Measurements from ENCODE around the gene OTOP2. TPM values are rescaled to one million over a fixed set of nuclear protein-coding genes. Genes with fewer than 3 reads are reported as not detected.

OTOP2 gene
- total and polyA plus RNA-seq, 10 of the 15 experiments (the other 5 are each of a cell fraction or from before 2014, with no cell fraction given): not detected

GRCh38 chr17:74925242-74925641 lies 1.2 kb downstream of the OTOP2 start (continued):
- TF ChIP-seq E2F8 (IDR thresholded peaks at IDR 0.05; ENCODE audit: low read depth, partially characterized antibody): no peak

GRCh38 chr17:74928786-74929185 lies 4.7 kb downstream of the OTOP2 start:
- in situ Hi-C loops (cut with MboI): no loop called here
- H3K27me3 ChIP-seq (replicated peaks in 1 of 2; ENCODE audit: control insufficient read depth in 2 of 2, insufficient read depth in 2 of 2, low read length in 1 of 2): peaks cover 10 to 15% of the 10 kb centered on the region in 2 experiments

More at GRCh38 chr17:74928786-74929185, 4.7 kb downstream of the OTOP2 start:
- Histone ChIP-seq H3K4me1 (ENCODE audit: control insufficient read depth, insufficient read depth, low read length) (no peaks in the 10 kb centered on the region), H3K9ac (ENCODE audit: control insufficient read depth, insufficient read depth, low read length) (no peak overlapping the region), H3K9me3 (replicated peaks; ENCODE audit: control insufficient read depth, insufficient read depth, low read length) (no peaks in the 10 kb centered on the region), H2AFZ (ENCODE audit: control insufficient read depth, low read depth, low read length) (no peak overlapping the region), H3K4me2 (ENCODE audit: control insufficient read depth, insufficient read depth) (no peak overlapping the region), H4K20me1 (ENCODE audit: control insufficient read depth, insufficient read depth) (no peaks in the 10 kb centered on the region), H3K79me2 (ENCODE audit: control insufficient read depth, insufficient read depth, low read length) (no peaks in the 10 kb centered on the region), H3K4me3 (no peak overlapping the region), H3K36me3 (ENCODE audit: control insufficient read depth in 2 of 2, insufficient read depth in 2 of 2, low read length in 1 of 2) (no peaks in the 10 kb centered on the region), H3K27ac (ENCODE audit: control insufficient read depth, insufficient read depth) (no peak overlapping the region)
- TF ChIP-seq USF1 (IDR thresholded peaks at IDR 0.05; ENCODE audit: borderline replicate concordance, extremely low read length, insufficient read depth, low read depth, low read length) (no peak), TCF3 (IDR thresholded peaks at IDR 0.05; ENCODE audit: borderline replicate concordance, insufficient read depth, low read depth, low read length) (no peak)
- DNase-seq (ENCODE audit: low read depth, low spot score) (no peak), ATAC-seq (no peak), FAIRE-seq (no peak)
- ChIA-PET RAD21 (ENCODE audit: unreplicated experiment) (interaction anchor here (1.1 to 2.2 kb wide), 2 partner anchors 9 to 32 kb away, joined by 3 to 6 read pairs; no protein-coding TSS in a partner anchor), SMC1A (ENCODE audit: uncharacterized antibody, unreplicated experiment) (interaction anchor here (6.8 kb wide), 1 partner anchor 31 kb away, joined by 73 read pairs; no protein-coding TSS in a partner anchor), CTCF (interaction anchor here (12.6 kb wide), 1 partner anchor 28 kb away, joined by 274 read pairs; no protein-coding TSS in a partner anchor), POLR2A (no interaction called here)
- no TSS peak for BruUV-seq (replicated peaks)
- intact Hi-C loops (cut with micrococcal nuclease; ENCODE audit: unreplicated experiment): no loop called here
- 24% methylated on average over 6 of the region's 6 CpGs for WGBS (ENCODE audit: insufficient coverage, insufficient replicate concordance, low lambda C conversion rate, missing lambda C conversion rate)

Data from GM12878 (cell line).